T47D (cell line): Measurements from ENCODE around the gene SRSF1.
A peak's percentile ranks its signal among the peaks of the same experiment; 100 is the strongest.
"Not testable (repeated sequence)": the region's sequence is repeated elsewhere in the genome, so short reads cannot be mapped to it uniquely, and the experiment has no call there.

ENCODE experiments used
- DNase-seq, 2 experiments: peaks; one replicate each; pipeline versions ENCODE4 v3.0.0 to v3.0.0-alpha.2; 2011 to 2012; ENCODE audit warnings: low read depth in 1 of 2, low spot score in 1 of 2
- JUND ChIP-seq: IDR thresholded peaks from 2 replicates; pipeline ENCODE4 v1.6.1; 2012; ENCODE audit warnings: low read depth
- in situ Hi-C: cut with HindIII; loops from 2 replicates; pipeline ENCODE4 v1.10.0; 2016; ENCODE audit warnings: low sequenced_read_pairs, low pct_unique_long_range_greater_than_20kb

Gene SRSF1

GRCh38 chr17:57982452-57983170 lies 24.4 kb downstream of the SRSF1 start:
- DNase-seq: no peak
- in situ Hi-C loops: no loop called here
- no peak for TF ChIP-seq JUND

GRCh38 chr17:57980522-57980921 lies 26.5 kb downstream of the SRSF1 start:
- TF ChIP-seq JUND: no peak
- DNase-seq: no peak
- in situ Hi-C loops: no loop called here

DNA sequence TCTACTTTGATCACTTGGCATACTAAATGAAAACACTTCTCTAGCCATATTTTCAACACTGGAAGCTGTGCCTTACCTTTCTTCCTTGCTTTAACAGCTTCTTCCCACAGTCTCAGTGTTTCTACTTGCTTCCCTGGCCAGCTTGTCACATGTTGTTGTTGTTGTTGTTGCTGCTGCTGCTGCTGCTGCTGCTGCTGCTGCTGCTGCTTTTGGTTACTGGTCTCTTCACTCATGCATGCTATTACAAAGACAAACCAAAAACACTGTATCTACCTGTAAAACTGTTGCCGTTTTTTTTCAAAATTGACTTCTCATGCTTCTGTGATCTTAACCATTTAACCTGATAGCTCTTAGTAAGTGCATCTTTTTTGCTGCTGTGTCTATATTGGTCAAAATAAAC lies 28.0 kb downstream of the SRSF1 start:
- in situ Hi-C loops: no loop called here
- no peak for TF ChIP-seq JUND
- no peak for DNase-seq

DNA sequence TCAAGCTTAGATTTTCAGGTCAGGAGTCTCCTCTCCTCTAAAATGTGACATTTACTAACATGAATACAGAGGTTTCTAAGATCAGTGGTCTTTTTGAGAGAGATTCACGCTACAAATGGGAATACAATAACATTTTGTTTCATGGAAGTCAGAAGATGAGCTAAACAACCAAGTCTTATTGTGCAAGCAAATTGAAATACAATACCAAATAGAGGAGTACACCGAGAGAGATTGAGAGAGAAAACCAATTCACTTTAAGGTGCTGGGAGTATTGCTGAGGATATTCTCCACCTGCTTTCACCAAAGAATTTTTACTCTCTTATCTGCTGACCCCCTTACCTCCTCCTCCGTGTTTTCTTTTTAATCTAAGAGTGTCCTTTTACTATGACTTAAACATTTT lies 30.5 kb downstream of the SRSF1 start:
- TF ChIP-seq JUND: no peak
- in situ Hi-C loops: no loop called here
- no peak for DNase-seq

- TF ChIP-seq JUND: peak; percentile 63
Observed at GRCh38 chr17:57975044-57975443, 32.0 kb downstream of the SRSF1 start.

GRCh38 chr17:57974053-57974824 lies 32.8 kb downstream of the SRSF1 start:
- DNase-seq, in situ Hi-C loops: not testable (repeated sequence)

More at GRCh38 chr17:57975044-57975443, 32.0 kb downstream of the SRSF1 start:
- in situ Hi-C loops: no loop called here
- peak in 1 of 2 experiments; percentile 68 for DNase-seq

GRCh38 chr17:57972151-57972550 lies 34.9 kb downstream of the SRSF1 start:
- in situ Hi-C loops: no loop called here
- TF ChIP-seq JUND: no peak
- no peak for DNase-seq

DNA sequence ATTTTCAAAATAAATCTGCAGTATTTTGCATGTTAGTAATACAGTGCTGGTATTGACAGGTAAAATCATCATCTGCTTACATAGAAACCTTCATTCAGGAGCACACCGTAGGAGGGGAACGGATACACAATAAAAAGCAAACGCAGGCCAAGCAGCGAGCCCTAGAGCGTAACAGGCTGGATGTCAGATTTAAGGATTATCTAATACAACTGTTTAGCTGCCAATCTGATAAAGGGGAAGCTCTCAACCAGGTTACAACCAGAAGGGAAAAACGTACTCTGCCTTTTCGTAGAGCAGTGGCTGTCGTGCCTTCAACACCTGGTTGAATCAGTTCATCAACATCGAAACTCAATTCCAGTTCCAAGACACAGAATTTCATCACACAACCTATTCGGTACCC lies 35.5 kb downstream of the SRSF1 start:
- peak in 1 of 2 experiments; percentile 63 for DNase-seq
- in situ Hi-C loops: no loop called here
- peak; percentile 50; the same call in 1 of the 2 replicates for TF ChIP-seq JUND

- in situ Hi-C loops: no loop called here
- no peak for TF ChIP-seq JUND
- DNase-seq: no peak
Observed at GRCh38 chr17:57970710-57971109, 36.3 kb downstream of the SRSF1 start.

GRCh38 chr17:57968456-57968855 lies 38.6 kb downstream of the SRSF1 start:
- TF ChIP-seq JUND: no peak
- no peak for DNase-seq
- in situ Hi-C loops: no loop called here

DNA sequence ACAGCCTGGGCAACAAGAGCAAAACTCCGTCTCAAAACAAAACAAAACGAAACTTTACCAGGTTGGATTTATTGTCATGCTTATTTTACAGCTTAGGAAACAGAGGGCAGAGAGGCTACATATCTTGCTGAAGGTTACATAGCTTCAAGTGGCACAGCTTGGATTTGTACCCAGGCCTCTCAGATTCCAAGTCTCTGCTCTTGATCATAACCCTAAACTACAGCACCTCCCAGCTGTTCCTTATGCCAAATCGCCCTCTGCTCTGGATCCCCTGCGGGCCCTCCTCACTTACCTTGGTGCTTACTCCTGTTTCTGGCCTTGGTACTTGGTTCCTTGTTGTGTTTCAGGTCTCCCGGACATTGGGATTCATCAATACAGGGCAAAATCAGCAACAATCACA lies 40.2 kb downstream of the SRSF1 start:
- no peak for TF ChIP-seq JUND
- DNase-seq: no peak
- in situ Hi-C loops: no loop called here

DNA sequence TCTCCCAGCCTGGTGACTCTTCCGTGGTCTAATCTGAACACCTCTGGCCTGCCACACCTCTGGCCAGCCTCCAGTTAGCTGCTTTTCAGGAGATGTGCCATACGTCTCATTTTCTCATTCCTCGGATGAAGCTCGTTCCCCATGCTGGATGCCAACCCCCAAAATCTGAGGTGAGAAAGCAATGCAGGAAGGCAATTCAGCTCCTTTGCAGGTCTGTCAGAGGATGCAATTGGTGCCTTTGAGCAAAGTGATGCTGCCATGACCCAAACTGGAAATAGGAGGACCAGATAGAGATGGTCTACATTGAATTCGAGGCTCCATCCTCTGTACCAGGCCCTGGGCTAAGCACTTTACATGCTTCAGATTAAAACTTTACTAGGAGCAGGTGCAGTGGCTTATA lies 40.8 kb downstream of the SRSF1 start:
- in situ Hi-C loops: no loop called here
- DNase-seq: no peak
- no peak for TF ChIP-seq JUND

DNA sequence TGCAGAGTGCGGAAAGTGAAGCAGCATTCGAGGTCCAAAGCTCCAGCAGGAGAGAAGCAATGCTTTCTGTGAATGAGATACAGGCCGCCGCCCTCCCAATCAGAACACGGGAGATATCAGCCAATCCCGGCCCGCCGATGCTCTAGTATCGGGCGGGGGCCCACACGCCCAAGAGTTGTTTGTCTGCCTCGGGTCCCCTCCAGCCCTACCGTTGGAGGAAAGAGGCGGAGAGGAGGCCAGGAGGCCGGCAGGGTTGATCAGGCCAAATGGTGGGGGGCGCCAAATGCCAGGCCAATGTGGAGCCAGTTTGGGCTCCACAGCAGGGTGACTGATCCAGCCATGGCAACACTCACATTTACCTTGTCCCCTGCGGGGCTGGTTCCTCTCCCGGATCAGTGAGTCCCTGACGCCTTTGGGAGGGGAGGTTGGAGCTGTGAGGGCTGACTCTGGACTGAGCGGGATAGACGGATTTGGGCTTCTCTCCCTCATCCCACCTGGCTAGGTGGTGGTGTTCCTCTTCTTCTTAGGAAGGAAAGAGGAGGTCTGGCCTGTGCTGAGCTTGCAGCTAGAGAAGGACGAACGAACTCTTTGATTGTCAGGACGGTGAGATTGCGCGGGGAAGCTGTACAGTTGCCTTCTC lies 41.4 kb downstream of the SRSF1 start:
- TF ChIP-seq JUND: no peak
- DNase-seq: no peak
- in situ Hi-C loops: no loop called here
